HG03064 (cell line): Measurements from ENCODE around the gene CFAP221.
A peak's percentile ranks its signal among the peaks of the same experiment; 100 is the strongest.

Experiments used
- ATAC-seq: cut with Tn5 transposase; IDR thresholded peaks from one replicate; pipeline ENCODE4 v1.9.1; 2021; ENCODE audit warnings: low read depth; ENCODE audit not compliant: unreplicated experiment

Gene CFAP221

DNA sequence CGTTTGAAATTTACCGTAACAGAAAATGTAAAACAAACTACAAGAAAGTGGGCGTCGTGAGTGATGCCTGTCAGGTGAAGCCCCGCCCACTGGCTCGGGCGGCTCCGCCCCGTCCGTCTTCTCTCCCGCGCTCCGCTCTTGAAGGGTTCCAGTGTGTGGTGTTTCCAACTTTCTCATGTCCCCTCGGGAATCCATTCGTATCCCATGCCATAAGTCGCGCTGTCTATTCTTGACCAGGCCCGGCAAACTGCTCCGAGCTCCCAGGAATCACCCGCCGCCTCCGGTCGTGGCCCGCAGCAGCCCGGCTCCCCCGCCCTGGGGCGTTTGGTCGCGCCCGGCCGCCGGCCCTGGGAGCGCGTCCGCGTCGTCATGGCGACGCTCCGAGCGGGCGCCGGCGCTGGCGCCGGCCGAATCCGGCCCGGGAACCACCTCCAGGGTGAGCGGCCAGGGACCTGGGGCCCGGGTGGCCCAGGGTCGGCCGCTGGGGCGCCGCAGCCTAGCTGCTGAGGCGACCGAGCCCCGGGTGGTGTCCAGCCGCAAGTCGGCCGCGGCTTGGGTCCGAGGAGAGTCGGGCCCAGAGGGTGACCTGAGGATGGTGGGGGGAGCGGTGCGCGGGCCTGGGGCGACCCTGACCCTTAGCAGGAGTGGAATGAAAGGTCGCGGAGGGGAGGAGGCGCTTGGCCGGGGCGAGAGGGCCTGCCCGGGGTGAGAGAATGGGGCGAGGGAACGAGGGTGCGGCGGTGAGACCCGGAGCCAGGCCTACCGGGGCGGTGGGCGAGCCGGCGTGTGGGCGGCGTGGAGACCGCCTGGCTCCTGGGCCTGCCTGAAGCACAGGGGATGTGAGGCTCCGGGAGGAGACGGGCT, at the start of gene CFAP221:
TSS of gene CFAP221 (plus strand) at position 375 of the 864 bp plus-strand sequence. CDS start 1,683 bp downstream, outside the sequence.
- no peak for ATAC-seq

DNA sequence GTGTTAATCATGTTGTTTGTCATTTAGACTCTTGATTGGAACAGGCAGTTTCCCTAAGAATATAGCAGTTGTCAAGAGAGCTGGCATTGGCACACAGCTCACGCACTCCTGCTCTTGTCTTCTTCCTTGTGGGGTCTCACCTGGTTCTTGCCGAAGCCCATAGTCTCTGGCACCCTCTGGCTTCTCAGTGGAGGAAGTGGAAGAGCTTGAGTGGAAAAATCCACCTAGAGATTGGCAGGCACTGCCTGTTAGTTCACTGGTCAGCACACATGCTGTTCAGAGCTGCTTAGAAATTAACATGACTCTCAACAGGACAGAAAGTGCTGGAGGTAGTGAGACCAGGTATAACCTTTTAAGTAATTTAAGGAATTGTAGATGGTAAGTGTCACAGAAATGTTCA, 48.3 kb upstream of the CFAP221 start:
- no peak for ATAC-seq

DNA sequence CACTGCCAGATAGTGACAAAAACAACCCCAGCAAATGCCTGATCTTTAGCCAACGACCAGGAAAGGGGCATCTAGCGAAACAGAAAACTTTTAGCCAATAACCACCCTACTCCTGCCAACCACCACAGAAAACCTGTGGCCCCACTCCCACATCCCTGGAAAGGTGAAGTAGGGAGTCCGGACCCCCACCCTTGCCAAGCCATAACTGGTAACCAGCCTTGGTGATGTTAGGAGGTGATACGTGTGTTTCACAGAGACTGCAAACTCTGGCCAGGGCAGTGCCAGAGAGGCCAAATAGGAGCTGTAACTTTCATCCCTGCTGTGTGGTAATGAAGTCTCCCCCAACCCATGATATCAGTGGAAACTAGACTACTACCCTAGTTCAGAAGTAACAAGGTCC, 47.6 kb upstream of the CFAP221 start:
- no peak for ATAC-seq

DNA sequence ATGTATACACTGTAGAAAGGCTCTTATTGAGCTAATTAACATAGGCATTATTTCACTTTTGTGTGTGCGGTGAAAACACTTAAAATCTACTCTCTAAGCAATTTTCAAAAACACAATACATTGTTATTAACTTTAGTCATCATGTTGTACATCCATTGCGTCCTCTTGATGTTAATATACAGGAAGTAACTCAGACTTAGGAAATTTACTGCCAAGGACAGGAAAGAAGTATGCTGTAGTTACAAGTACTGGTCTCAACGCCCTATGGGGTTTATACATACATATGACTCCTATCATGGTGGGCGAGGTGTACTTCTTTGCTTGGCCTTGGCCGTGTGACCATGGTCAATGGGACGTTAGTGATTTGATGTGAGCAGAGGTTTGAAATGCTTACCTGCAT, 35.5 kb upstream of the CFAP221 start:
- no peak for ATAC-seq

DNA sequence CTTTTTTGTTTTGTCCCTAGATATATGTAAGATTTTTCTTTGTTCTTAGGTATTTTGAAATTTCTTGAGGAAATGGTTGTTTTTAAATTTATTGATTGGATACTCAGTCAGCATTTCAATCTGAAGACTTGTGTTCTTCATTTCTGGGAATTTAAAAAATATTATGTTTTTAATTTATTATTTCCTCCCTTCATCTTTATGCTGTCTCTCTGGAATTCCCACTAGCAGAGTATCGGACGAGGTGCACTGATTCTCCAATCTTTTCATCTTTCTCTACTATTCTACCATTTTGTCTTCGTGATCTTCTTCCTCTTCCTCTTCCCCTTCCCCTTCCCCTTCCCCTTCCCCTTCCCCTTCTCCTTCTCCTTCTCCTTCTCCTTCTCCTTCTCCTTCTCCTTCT, 32.3 kb upstream of the CFAP221 start:
- ATAC-seq, result no peak

DNA sequence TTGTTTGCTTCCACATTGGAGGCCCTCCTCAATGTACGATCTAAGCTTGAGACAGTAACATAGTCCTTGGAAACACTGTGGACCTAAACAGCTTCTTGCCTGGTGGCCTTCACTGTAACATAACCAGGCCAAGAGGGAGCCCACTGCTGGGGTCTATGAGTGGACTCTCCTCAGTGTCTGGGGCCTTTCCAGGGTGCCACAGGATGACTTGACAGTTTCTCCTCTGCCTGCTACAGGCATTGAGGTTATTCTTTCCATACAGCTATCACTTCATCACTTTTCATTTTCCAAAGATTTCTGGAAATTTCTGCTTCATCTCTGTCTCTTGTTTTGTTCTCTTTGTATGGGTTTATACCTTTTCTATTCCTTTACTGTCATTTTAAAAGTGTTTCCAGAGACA, 31.3 kb upstream of the CFAP221 start:
- ATAC-seq, result no peak

DNA sequence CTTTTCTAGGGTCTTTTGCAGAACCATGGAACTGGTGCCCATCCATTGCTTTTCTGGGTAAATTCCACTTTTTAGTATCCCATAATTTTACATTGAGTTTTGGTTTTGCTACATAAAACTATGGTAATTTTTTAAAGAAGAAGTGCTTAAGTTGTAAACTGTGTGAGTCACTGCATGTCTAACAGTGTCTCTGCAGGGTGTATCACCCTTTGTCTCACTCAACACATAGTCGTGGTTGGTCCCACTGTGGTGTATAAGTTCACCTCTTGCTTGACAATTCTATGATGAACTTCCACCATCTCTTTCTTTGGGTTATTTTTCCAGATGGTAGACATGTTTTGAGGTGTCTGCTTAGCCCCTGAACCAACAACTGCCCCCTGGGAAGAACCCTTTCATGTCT, 30.4 kb upstream of the CFAP221 start:
- ATAC-seq, result no peak

DNA sequence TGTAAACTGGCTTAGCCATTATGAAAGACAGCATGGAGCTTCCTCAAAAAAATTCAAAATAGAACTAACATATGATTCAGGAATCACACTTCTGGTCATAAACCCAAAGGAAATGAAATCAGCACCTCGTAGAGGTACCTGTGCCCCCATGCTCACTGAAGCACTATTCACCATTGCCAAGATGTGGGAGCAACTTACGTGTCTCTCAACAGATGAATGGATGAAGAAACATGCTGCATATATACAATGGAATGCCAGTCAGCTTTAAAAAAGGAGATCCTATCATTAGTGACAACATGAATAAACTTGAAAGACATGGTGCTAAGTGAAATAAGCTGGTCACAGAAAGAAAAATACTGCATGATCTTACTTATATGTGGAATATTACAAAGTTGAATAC, 28.1 kb upstream of the CFAP221 start:
- no peak for ATAC-seq

DNA sequence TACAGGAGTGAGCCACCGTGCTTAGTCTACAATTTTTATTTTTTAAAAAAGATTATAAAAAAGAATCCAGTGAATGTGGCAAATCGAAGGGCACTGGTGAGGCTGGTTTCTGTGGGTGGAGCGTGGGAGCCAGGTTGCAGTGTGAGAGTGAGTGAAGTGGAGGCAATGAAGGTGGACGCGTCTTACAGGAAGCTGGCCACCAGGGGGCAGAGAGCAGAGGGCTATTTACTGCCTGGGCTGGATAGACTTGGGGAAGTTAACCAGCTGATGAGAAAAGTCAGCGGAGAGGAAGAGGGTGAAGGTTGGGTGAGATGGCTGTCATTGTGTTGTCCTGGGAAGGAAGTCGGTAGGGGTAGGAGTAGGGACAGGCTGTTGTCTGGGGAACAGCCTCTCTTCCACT, 26.8 kb upstream of the CFAP221 start:
- ATAC-seq, result peak; percentile 78

DNA sequence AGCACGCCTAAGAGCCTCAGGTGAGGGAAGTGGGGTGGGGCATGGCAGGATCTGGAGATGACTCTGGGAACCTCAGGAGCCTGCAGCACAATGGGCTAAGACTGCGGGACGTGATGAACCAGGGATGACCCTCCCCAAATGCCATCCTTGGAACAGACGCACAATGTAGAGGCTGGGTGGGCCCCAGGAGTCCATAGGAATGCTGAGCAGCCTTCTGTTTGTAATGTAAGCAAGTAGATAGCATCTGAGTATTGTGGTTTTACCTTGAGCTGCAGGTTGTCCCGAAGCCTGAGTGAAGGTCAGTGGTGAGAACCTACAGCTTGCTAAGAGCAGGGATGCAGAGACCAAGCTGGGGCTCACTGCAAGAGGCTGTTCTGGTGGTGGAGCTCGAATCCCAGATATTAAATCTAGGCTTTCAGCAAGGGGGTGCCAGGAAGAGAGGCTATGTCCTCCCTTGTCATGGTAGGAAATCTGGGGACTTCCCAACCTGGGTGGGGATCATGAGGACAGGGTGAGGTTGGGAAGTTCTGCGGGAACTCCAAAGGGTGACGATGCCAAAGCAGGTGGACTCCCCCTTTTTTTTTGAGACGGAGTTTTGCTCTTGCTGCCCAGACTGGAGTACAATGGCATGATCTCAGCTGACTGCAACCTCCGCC, 25.7 kb upstream of the CFAP221 start:
- ATAC-seq, result no peak

DNA sequence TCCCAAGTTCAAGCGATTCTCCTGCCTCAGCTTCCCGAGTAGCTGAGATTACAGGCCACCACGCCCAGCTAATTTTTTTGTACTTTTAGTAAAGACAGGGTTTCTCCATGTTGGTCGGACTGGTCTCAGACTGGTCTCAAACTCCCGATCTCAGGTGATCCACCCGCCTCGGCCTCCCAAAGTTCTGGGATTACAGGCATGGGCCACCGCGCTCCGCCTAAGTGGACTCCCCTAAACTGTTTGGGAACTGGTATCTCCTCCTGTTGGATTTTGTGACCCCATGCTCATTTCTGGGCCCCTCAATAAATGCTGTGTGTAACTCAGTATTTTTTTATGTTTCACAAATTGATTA, 25.2 kb upstream of the CFAP221 start:
- no peak for ATAC-seq

DNA sequence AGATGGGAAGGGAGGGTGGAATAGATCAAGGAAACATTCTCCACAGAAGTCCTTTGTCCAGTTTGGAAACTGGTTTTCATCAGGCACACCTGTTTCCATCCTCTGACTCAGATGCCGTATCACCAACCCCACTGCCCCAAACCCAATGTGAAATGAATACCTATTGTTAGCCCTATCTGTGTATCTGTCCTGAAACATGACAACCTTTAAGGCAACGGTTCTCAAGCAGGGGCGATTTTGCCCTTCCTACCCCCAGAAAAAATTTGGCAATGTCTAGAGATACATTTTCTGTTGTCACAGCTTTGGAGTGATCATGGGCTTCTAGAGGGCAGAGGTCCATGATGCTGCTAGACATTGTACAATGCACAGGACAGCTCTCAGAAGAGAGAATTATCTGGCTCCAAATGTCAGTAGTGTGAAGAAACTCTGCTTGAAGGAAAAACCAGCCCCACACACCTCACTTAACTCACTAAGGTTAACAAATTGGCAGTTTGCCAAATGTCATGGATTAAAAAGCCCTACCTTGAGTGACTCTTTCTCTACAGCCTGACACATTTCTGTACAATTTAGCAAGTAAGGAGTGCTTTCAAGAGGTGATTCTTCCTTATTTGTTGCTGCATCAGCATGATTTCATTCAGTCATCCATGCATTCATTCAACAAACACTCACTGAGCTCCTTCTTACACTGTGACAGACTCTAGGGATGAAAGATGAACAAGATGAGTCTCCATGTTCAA, 23.4 kb upstream of the CFAP221 start:
- no peak for ATAC-seq

DNA sequence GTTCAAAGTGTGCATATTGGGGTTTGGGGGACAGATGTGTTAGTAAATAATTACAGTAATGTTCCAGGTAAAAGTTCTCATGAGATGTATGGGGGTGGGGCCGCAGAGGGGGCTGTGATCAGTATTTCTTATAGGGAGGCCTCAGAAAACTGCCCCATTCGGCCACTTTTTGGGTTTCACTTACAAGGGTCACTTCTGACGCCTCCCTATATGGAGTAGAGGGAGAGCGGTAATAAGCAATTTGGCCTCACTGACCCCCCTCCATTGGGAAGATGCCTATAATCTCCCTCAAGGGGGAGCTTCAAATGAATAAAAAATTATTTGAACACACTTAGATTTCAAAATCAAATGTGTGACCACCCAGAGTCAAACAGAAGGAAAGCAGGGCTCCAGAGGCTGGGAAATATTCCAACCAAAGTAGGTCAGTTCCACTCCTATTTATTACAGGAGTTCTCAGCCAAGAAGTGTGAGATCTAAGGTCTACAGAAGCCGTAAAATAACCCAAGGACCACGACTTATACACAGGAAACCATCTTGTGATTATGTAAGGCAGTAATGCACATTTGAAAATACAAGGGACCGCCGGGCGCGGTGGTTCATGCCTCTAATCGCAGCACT, 22.7 kb upstream of the CFAP221 start:
- ATAC-seq, result no peak

DNA sequence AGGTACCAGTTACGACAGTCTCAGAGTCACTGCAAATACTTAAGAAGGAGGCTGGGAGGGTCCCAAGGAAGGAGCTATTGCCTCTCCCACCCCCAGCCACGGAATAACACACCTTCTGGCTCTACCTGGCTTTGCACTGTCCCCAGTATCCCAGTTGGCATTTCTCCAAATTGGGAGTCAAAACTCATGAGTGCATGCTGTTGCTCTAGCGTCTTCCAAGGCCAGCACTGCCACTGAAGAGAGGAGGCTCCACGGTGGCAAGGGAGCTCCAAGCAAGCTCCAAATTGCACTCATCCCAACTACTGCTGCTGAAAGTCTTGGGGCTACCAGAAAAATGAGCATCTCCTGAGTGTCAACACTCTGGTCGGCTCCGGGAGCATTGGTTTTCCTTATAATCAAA, 21.6 kb upstream of the CFAP221 start:
- no peak for ATAC-seq

DNA sequence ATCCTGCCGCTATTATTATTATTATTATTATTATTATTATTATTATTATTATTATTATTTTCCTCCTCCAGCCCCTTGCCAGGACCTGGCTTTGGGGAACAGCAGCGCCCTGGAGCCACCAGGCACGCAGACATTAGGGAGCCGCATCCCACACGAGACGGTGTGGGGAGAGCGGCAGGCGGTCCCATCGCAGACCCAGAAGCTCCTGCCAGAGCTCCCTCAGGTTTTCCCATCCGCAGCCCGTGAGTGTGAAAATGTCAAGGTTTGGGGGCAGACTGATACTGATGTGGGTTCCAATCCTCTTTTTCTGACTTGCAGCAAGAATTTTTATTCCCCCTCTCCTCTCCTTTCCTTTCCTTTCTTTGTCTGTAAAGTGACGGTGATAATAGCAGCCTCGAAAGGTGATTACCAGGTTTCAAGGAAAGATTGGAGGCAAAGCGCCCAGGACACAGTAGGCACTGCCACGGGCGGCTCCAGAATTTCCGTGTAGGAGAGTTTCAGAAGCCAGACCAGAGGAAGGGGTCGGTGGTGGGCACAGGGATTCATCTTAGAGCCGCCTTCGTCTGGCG, 20.8 kb upstream of the CFAP221 start:
- ATAC-seq, result no peak

DNA sequence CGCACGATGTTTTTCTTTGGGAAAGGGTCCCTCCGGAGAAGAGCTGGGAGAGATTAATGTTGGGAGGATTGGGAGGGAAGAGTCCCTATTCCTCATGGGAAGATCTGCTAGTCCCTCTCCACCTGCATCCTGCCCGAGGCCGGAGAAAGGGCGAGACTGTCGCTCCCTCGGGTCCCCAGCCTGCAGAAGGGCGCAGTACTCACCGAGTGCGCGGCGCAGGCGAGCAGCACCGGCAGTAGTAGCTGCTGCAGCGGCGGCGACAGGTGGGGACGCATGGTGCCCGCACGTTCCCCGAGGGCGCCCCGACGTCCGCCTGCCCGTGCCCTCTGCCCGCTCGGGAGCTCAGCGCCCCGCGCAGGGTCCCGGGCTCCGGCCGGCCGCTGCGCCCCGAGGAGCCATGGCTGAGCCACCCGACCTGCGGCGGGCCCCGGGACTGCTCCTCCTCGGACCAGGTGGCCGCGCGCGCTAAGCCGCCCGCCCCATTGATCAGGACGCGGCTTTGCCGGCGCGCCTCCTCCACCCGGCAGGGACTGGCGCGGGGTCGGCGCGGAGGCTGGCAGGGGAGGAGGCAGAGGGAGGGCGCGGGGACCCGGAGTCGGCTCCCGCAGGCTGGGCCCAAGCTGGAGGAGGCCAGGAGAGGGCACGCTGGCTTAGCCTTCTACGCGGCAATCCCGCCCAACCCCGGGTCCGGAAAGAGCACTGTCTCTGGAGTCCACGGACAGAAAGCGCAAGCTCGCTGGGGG, 20.1 kb upstream of the CFAP221 start, which contains the start of gene SCTR:
TSS of gene SCTR (minus strand) at position 532 of the 743 bp plus-strand sequence. CDS start at position 275, 257 bp downstream.
- no peak for ATAC-seq

DNA sequence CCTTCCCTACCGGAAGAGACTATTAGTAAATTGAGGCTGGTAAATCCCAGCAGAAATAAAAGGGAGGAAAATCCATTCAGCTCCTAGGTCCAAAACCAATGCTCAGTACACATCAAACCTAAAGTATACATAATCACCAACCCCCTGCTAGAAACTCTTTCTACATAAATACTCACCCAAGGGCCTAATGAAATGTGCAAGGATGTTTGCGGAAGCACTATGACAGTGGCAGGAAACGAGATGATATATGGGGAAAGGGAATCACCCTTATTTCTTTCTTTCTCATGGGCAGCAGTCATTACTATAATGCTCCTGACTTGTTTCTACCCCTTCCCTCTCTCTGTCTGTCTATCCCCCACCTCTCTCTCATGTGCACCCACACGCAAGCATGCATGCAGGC, 18.6 kb upstream of the CFAP221 start:
- no peak for ATAC-seq

DNA sequence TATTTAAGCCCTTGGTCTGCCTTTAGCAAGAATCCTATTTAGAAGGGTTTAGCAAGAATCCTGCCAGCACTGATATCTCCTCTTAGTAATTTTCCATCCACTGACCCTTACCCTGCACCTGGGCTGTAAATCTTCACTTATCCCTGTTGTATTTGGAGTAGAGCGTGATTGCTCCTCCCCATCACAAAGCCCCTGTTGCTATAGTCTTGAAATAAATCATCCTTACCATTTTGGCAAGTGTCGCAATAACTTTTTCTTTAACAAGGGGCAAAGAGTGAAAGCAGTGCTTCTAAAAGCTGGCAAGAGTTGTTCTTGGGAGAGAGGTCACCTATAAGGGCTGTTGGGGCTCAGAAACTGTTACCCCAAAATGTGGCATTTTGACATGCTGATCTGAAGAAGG, 16.2 kb upstream of the CFAP221 start:
- no peak for ATAC-seq

DNA sequence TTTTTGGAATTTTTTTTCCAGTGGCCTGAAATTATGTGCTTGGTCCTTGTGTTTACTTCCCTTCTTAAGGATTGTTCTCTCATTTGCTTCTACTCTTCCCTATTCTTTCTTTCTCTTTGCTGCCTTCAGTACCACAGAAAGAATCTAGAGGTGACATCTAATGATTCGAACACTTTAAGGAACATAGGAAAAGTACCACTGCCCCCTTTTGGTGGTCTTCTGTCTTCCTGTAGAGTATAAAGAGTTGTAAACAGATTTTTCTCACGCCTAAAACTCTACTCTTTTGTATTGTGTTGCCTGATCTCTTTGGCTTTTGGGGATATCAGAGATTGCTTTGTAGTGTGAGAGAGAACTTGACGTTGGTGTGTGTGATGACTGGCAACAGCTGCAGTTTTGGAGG, 13.0 kb upstream of the CFAP221 start:
- no peak for ATAC-seq

DNA sequence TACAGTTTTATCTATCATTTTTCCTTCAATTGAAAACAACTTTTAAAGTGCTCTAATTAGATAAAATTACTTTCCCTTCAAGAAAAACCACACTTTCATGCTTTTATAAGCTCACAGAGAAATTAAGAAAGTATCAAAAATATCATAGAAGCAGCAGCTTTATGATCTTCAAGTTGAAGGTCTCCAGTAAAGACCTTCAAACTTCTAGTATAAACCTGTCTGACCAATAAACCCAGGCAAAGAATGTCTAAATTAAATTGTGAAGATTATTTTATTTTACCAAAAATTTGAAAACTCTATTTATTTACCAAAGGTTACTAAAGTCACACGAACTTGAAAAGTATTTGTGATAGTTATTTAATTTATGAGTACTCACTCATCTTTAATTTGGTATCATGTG, 10.7 kb upstream of the CFAP221 start:
- no peak for ATAC-seq
